Measurements from ENCODE around the gene NPAS2. TPM values are rescaled to one million over a fixed set of nuclear protein-coding genes. Genes with fewer than 3 reads are reported as not detected.
A peak's percentile ranks its signal among the peaks of the same experiment; 100 is the strongest.

The NPAS2 gene
- total RNA-seq, 2 experiments from 2014 or later: 4.2 to 4.9 TPM

- H3K9me3 Mint-ChIP-seq: no peaks in the 10 kb centered on the region
- H3K4me1 Mint-ChIP-seq: peaks cover 7% of the 10 kb centered on the region
- H3K27me3 Mint-ChIP-seq: peaks cover 6% of the 10 kb centered on the region
- H3K36me3 Mint-ChIP-seq: no peaks in the 10 kb centered on the region
- no peak overlapping the region for H3K27ac Mint-ChIP-seq
- DNase-seq (no peak), ATAC-seq (ENCODE audit: low read depth) (peak; percentile 74)
- no peak overlapping the region for H3K4me3 Mint-ChIP-seq
- POLR2A ChIA-PET: no interaction called here
Measured at GRCh38 chr2:100907832-100908231, 87.9 kb downstream of the NPAS2 start.

- H3K9me3 Mint-ChIP-seq: no peaks in the 10 kb centered on the region
- no peak overlapping the region for H3K27ac Mint-ChIP-seq
- H3K27me3 Mint-ChIP-seq: peaks cover 8% of the 10 kb centered on the region
- H3K4me1 Mint-ChIP-seq: peaks cover 6% of the 10 kb centered on the region
- no peak for DNase-seq
- ATAC-seq (ENCODE audit: low read depth): no peak
- H3K4me3 Mint-ChIP-seq: no peak overlapping the region
- H3K36me3 Mint-ChIP-seq: no peaks in the 10 kb centered on the region
- POLR2A ChIA-PET: no interaction called here
Measured at GRCh38 chr2:100909534-100910081, 89.7 kb downstream of the NPAS2 start.

GRCh38 chr2:100910111-100910510 is 90.2 kb downstream of the NPAS2 start:
- H3K4me3 Mint-ChIP-seq: no peak overlapping the region
- DNase-seq: no peak
- H3K27me3 Mint-ChIP-seq: peaks cover 8% of the 10 kb centered on the region
- POLR2A ChIA-PET: no interaction called here
- no peaks in the 10 kb centered on the region for H3K9me3 Mint-ChIP-seq
- H3K36me3 Mint-ChIP-seq: no peaks in the 10 kb centered on the region
- no peak for ATAC-seq (ENCODE audit: low read depth)
- no peak overlapping the region for H3K27ac Mint-ChIP-seq
- H3K4me1 Mint-ChIP-seq: peaks cover 6% of the 10 kb centered on the region

GRCh38 chr2:100919316-100919715 is 99.4 kb downstream of the NPAS2 start:
- Mint-ChIP-seq H3K4me1 (no peaks in the 10 kb centered on the region), H3K9me3 (peaks cover 3% of the 10 kb centered on the region), H3K27ac (no peak overlapping the region), H3K27me3 (no peaks in the 10 kb centered on the region), H3K4me3 (no peak overlapping the region), H3K36me3 (no peaks in the 10 kb centered on the region)
- DNase-seq (no peak), ATAC-seq (ENCODE audit: low read depth) (peak; percentile 10)
- POLR2A ChIA-PET: no interaction called here

- H3K9me3 Mint-ChIP-seq: no peaks in the 10 kb centered on the region
- POLR2A ChIA-PET: no interaction called here
- H3K27me3 Mint-ChIP-seq: peaks cover 3% of the 10 kb centered on the region
- no peaks in the 10 kb centered on the region for H3K4me1 Mint-ChIP-seq
- ATAC-seq (ENCODE audit: low read depth) (no peak), DNase-seq (no peak)
- H3K4me3 Mint-ChIP-seq: no peak overlapping the region
- no peak overlapping the region for H3K27ac Mint-ChIP-seq
- peaks cover 2% of the 10 kb centered on the region for H3K36me3 Mint-ChIP-seq
Measured at GRCh38 chr2:100921685-100922161, 101.8 kb downstream of the NPAS2 start.

GRCh38 chr2:100923461-100924060 is 103.6 kb downstream of the NPAS2 start:
- peaks cover 2% of the 10 kb centered on the region for H3K36me3 Mint-ChIP-seq
- H3K27ac Mint-ChIP-seq: no peak overlapping the region
- POLR2A ChIA-PET: interaction anchor here (1.2 kb wide), 1 partner anchor 9 kb away, joined by 3 read pairs; no protein-coding TSS in a partner anchor
- DNase-seq (no peak), ATAC-seq (ENCODE audit: low read depth) (no peak)
- H3K27me3 Mint-ChIP-seq: peaks cover 3% of the 10 kb centered on the region
- no peak overlapping the region for H3K4me3 Mint-ChIP-seq
- H3K9me3 Mint-ChIP-seq: no peaks in the 10 kb centered on the region
- H3K4me1 Mint-ChIP-seq: no peaks in the 10 kb centered on the region

- no peak for DNase-seq
- POLR2A ChIA-PET: interaction anchor here (1.2 kb wide), 1 partner anchor 9 kb away, joined by 3 read pairs; no protein-coding TSS in a partner anchor
Measured at GRCh38 chr2:100924122-100924519, 104.2 kb downstream of the NPAS2 start.

GRCh38 chr2:100924520-100925451 is 104.8 kb downstream of the NPAS2 start:
- peak overlapping the region; percentile 79 for H3K27ac Mint-ChIP-seq
- ATAC-seq (ENCODE audit: low read depth): peak; percentile 78
- no peak for DNase-seq
- H3K4me3 Mint-ChIP-seq: peak overlapping the region; percentile 33
- POLR2A ChIA-PET: interaction anchor here (0.8 to 1.2 kb wide), 2 partner anchors 10 to 77 kb away, joined by 3 to 6 read pairs; partner anchors contain the start of gene RPL31
- H3K27me3 Mint-ChIP-seq: peaks cover 3% of the 10 kb centered on the region
- peaks cover 2% of the 10 kb centered on the region for H3K36me3 Mint-ChIP-seq
- H3K4me1 Mint-ChIP-seq: no peaks in the 10 kb centered on the region
- H3K9me3 Mint-ChIP-seq: no peaks in the 10 kb centered on the region

More at GRCh38 chr2:100924122-100924519, 104.2 kb downstream of the NPAS2 start:
- Mint-ChIP-seq H3K4me1 (no peaks in the 10 kb centered on the region), H3K36me3 (peaks cover 2% of the 10 kb centered on the region), H3K9me3 (no peaks in the 10 kb centered on the region), H3K27ac (peak overlapping the region; percentile 79), H3K4me3 (no peak overlapping the region), H3K27me3 (peaks cover 3% of the 10 kb centered on the region)
- ATAC-seq (ENCODE audit: low read depth): no peak

- Mint-ChIP-seq H3K4me3 (no peak overlapping the region), H3K27ac (no peak overlapping the region), H3K9me3 (no peaks in the 10 kb centered on the region), H3K27me3 (peaks cover 3% of the 10 kb centered on the region), H3K4me1 (no peaks in the 10 kb centered on the region), H3K36me3 (peaks cover 2% of the 10 kb centered on the region)
- POLR2A ChIA-PET: no interaction called here
- ATAC-seq (ENCODE audit: low read depth) (no peak), DNase-seq (no peak)
Measured at GRCh38 chr2:100928235-100928634, 108.3 kb downstream of the NPAS2 start.

GRCh38 chr2:100929147-100929546 is 109.2 kb downstream of the NPAS2 start:
- POLR2A ChIA-PET: no interaction called here
- H3K9me3 Mint-ChIP-seq: no peaks in the 10 kb centered on the region

GRCh38 chr2:100934504-100935371 is 114.8 kb downstream of the NPAS2 start:
- no peak for ATAC-seq (ENCODE audit: low read depth)
- H3K27ac Mint-ChIP-seq: no peak overlapping the region
- POLR2A ChIA-PET: no interaction called here

More at GRCh38 chr2:100929147-100929546, 109.2 kb downstream of the NPAS2 start:
- no peak overlapping the region for H3K4me3 Mint-ChIP-seq
- H3K36me3 Mint-ChIP-seq: peaks cover 2% of the 10 kb centered on the region
- H3K4me1 Mint-ChIP-seq: no peaks in the 10 kb centered on the region
- no peak for DNase-seq
- H3K27me3 Mint-ChIP-seq: peaks cover 3% of the 10 kb centered on the region
- ATAC-seq (ENCODE audit: low read depth): no peak
- H3K27ac Mint-ChIP-seq: no peak overlapping the region

GRCh38 chr2:100935372-100935752 is 115.4 kb downstream of the NPAS2 start:
- POLR2A ChIA-PET: no interaction called here
- H3K27ac Mint-ChIP-seq: no peak overlapping the region
- H3K4me1 Mint-ChIP-seq: peaks cover under 1% of the 10 kb centered on the region
- no peak for ATAC-seq (ENCODE audit: low read depth)
- H3K9me3 Mint-ChIP-seq: no peaks in the 10 kb centered on the region
- no peak overlapping the region for H3K4me3 Mint-ChIP-seq
- H3K27me3 Mint-ChIP-seq: no peaks in the 10 kb centered on the region
- DNase-seq: no peak
- H3K36me3 Mint-ChIP-seq: no peaks in the 10 kb centered on the region

More at GRCh38 chr2:100934504-100935371, 114.8 kb downstream of the NPAS2 start:
- no peak overlapping the region for H3K4me3 Mint-ChIP-seq
- H3K4me1 Mint-ChIP-seq: no peaks in the 10 kb centered on the region
- no peak for DNase-seq
- no peaks in the 10 kb centered on the region for H3K36me3 Mint-ChIP-seq
- H3K9me3 Mint-ChIP-seq: no peaks in the 10 kb centered on the region
- H3K27me3 Mint-ChIP-seq: no peaks in the 10 kb centered on the region
